G401.6 (cell line): ENCODE data around the gene LGALS16.
A peak's percentile ranks its signal among the peaks of the same experiment; 100 is the strongest.
"Not testable (repeated sequence)": the region's sequence is repeated elsewhere in the genome, so short reads cannot be mapped to it uniquely, and the experiment has no call there.

Source experiments
- FAIRE-seq: peaks from 2 replicates; lab custom pipeline; 2012; peaks lifted over from hg19 to GRCh38; lab: Jason Lieb, UNC

The LGALS16 gene, protein sequence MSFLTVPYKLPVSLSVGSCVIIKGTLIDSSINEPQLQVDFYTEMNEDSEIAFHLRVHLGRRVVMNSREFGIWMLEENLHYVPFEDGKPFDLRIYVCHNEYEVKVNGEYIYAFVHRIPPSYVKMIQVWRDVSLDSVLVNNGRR

DNA sequence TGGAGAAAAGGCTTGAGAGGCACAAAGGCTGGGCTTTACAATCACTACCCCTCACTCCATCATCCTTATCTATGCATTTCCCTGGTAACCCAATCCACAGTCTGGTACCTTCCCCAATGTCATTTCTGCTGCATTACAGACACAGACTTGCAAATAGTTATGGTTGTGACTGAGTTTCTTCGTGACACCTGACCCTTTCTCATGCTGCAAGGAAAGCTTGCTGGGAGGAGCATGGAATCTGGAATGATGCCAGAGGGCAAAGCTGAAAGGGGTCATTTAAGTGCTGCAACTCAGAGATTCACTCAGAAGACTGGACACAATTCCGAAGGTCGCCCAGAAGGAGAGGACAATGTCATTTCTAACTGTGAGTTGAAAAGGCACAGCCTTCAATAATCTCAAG lies at the start of gene LGALS16:
LGALS16 (plus strand) TSS at position 301 of the 400 bp plus-strand sequence; CDS start at position 350, 49 bp downstream.
- FAIRE-seq = no peak

DNA sequence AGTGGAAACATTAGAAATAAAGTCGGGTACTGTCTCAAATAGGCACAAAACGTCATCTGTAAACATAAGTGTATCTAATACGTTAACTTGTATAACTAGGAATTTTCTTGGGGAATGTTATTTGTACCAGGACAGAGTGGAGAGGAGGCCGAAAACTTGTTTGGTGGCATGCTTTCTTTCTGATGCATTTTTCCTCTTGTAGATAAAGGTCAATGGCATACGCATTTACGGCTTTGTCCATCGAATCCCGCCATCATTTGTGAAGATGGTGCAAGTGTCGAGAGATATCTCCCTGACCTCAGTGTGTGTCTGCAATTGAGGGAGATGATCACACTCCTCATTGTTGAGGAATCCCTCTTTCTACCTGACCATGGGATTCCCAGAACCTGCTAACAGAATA lies 48.7 kb upstream of the LGALS16 start:
- FAIRE-seq = no peak

DNA sequence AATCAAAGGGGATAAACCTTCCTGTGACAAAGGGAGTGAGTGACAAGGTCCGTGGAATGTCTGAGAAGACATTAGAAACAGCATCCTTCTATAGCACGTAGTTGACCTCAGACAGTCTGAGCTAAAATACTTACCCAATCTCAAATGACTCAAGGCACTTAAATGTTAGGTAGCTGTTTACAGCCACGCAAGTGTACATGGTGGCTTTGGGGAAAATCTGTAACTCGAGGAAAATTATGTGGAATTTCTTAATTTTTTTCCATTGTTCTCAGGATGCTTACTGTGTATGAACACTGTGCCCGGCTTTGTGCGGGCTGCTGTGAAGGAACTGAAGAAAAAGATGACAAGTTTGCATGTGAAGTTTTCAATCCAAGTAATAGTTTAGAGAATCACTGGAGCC lies 48.2 kb upstream of the LGALS16 start:
- FAIRE-seq = no peak

- FAIRE-seq = no peak
These were observed 42.1 kb upstream of the LGALS16 start for GRCh38 chr19:39613597-39613996.

GRCh38 chr19:39617745-39618144 lies 38.0 kb upstream of the LGALS16 start:
- FAIRE-seq = no peak

GRCh38 chr19:39623946-39624345 lies 31.8 kb upstream of the LGALS16 start:
- no peak for FAIRE-seq

GRCh38 chr19:39627631-39628030 lies 28.1 kb upstream of the LGALS16 start:
- peak; percentile 6 for FAIRE-seq

GRCh38 chr19:39631178-39631577 lies 24.5 kb upstream of the LGALS16 start:
- no peak for FAIRE-seq

DNA sequence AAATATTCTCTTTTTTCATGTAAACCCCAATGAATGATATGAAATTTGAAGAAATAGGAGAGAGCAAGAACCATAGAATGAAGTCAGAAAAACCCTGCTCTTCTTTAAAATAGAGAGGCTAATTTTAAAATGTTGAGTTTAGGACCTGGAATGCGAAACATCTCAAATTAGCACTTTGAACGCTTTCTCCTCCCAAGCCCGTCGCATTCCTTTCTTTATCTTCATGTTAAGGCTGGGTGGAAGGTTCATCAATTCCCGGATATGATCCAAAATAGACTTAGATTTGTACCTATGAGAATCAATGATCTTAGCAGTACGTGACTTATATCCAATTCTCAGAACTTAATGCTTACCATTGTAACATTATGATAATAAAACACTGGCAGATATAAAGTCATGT lies 24.1 kb upstream of the LGALS16 start:
- no peak for FAIRE-seq

DNA sequence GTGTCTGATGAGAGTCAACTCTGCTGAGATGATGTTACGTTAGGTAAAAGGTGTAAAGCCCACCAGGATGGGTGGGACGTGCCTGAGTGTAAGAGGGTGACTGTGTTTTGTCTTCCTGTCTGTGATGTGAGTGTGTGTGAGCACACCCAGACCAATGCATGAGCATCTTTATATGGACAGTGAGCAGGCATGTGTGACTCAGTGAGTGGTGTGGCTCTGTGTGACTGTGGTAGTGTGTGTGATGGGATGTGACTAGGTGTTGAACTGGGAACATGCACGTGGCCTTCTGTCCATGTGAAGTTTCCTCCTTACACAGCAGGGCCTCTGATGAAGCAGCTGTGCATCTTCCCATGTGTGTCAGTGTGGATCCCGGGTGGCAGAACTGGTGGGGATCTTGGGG lies 17.8 kb upstream of the LGALS16 start:
- no peak for FAIRE-seq

GRCh38 chr19:39641773-39642172 lies 13.9 kb upstream of the LGALS16 start:
- no peak for FAIRE-seq

DNA sequence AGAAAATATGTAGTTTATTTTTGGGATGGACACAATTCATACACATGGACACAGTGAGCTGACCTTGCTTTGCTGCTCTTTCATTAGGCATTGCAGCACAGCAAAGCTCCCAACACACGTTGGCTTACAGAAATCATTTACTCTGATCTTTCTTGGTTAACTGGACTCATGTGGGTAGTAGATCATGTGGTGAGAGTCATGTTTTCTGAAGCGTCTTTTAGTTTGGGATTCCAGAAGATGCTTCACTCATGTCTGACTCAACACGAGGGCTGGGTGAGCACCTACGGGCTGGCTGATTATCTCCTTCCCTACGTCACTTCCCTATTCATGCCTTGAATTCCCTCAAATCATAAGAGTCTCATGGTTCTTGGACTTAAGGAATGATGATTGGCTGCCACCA lies 12.1 kb upstream of the LGALS16 start:
- no peak for FAIRE-seq

DNA sequence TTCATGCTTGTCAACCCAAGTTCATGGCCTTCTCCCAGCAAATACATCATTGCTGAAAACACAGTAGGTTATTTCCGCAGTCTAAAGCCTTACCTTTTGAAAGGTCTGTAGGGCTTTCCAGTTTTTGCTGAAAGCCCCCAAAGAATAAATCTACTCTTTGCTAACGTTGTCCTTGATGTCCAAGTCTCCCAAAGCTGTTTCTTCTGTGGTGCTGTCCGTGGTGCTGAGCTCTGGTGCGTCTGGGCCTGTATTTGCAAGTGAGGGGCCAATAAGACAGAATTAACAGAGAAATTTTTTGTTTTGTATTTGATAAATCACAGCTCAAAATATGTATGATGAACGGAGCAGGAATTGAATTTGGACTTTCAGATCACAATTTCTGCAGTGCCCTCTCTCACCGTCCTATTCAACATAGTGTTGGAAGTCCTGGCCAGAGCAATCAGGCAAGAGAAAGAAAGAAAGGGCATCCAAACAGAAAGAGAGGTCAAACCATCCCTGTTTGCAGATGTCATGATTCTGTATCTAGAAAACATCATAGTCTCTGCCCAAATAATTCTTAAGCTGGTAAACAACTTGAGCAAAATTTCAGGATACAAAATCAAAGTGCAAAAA lies 9.8 kb upstream of the LGALS16 start:
- no peak for FAIRE-seq

DNA sequence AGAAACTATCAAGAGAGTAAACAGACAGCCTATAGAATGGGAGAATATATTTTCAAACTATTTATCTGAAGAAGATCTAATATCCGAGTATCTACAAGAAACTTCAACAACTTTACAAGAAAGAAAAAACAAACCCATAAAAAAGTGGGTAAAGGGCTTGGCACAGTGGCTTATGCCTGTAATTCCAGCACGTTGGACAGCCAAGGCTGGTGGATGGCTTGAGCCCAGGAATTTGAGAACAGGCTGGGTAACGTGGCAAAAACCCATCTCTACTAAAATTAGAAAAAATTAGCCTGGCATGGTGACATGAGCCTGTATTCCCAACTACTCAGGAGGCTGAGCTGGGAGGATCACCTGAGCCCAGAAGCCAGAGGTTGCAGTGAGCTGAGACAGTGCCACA lies 7.8 kb upstream of the LGALS16 start:
- FAIRE-seq = no peak

DNA sequence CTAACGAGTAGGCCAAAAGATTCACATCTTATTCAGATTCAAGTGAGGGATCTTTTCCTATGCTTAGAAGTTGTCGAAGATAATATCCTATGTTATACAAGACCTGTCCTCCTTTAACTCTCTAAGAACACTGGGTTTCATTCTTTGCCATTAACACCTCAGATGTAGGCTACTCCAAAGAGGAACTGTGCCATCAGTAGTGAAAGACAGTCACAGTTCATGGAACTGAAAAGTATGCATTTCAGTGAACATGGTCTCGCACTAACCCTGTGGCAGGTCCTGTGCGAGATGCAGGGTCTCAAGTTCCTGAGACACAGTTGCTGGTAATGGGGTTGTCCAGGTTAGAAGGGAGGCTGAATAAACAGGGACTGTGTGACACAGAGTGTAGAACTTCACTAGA lies 4.1 kb downstream of the LGALS16 start:
- FAIRE-seq = no peak

DNA sequence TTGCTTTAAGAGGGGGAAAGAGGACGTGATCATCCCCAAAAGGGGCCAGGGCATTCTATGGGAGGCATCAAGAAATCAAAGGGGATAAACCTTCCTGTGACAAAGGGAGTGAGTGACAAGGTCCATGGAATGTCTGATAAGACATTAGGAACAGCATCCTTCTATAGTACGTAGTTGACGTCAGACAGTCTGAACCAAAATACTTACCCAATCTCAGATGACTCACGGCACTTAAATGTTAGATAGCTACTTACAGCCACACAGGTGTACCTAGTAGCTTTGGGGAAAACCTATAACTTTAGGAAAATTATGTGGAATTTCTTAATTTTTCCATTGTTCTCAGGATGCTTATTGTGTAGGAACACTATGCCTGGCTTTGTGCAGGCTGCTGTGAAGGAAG lies 4.9 kb downstream of the LGALS16 start:
- FAIRE-seq = no peak

- no peak for FAIRE-seq
These were observed 5.9 kb downstream of the LGALS16 start for GRCh38 chr19:39661565-39661964.

DNA sequence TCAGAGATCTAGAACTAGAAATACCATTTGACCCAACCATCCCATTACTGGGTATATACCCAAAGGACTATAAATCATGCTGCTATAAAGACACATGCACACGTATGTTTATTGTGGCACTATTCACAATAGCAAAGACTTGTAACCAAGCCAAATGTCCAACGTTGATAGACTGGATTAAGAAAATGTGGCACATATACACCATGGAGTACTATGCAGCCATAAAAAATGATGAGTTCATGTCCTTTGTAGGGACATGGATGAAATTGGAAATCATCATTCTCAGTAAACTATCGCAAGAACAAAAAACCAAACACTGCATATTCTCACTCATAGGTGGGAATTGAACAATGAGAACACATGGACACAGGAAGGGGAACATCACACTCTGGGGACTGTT lies 14.1 kb downstream of the LGALS16 start:
- FAIRE-seq = not testable (repeated sequence)

GRCh38 chr19:39670998-39671397 lies 15.3 kb downstream of the LGALS16 start:
- FAIRE-seq = no peak

- FAIRE-seq = peak; percentile 67
These were observed 16.1 kb downstream of the LGALS16 start for GRCh38 chr19:39671739-39672363.

DNA sequence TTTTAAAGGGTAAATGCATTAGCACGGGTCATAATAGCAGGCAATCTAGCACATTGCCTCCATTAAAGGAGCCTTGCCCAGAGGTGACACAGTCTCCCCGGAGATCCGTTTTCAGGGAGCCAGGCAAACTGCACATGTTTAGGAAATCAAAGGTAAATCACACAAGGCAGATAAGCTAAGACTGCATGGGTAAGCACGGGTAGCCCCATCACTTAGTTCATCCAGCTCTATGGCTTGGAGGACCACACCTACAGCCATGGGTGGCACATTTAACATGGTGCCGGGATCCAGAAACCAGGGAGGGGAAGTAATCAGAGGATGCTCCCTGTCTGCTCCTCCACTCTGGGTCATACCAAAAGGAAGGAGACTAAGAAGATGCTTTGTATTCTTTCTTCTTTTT lies 16.8 kb downstream of the LGALS16 start:
- no peak for FAIRE-seq

GRCh38 chr19:39673862-39674261 lies 18.1 kb downstream of the LGALS16 start:
- not testable (repeated sequence) for FAIRE-seq

DNA sequence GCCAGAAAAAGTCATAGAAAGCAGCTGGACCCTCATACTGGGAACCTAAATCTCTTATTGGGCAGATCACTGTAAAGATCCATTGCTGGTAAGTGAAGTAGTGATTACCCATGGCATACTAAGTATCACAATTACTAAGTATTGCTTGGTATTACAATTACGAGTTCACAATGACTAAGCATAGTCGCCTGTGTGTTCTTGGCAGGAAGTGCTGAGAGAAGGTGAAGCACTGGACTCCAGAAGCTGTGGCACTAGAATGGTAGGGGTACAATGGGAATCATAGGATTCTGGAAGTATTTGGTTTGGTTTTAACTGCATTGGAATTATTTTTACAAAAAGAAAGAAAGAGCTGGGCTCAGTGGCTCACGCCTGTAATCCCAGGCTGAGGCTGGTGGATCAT lies 20.3 kb downstream of the LGALS16 start:
- FAIRE-seq = no peak
